Stimulated activated CD4-positive, alpha-beta T cell treated with anti-CD3 and anti-CD28 coated beads, TNF-alpha, amount 100 ng/mL, for 48 hours (primary cell): ENCODE results near the gene TCEAL7.

Experiments
- DNase-seq, 3 donors: peaks; one replicate each; pipeline ENCODE4 v3.0.0-alpha.2; 2020; ENCODE audit warnings: low read depth in 3 of 3

TCEAL7 gene

DNA sequence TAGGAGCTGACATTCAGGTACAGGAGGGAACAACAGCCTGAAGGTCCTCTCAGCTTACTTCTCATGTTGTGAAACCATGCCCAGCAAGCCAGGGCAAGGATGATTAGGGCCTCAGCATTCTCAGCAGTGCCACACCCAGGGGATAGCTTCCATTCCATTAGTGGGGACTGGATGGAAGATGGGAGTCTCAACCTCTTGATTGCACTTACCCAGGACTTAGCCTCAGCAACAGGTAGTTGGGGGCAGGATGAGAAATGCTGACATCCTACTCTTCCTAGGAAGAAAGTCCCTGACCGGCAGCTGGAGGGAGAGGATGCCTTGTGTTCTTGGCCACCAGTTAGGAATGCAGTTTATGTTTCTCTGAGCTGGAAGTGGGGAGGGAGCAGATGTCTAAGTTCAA lies 37.5 kb downstream of the TCEAL7 start:
- no peak for DNase-seq

DNA sequence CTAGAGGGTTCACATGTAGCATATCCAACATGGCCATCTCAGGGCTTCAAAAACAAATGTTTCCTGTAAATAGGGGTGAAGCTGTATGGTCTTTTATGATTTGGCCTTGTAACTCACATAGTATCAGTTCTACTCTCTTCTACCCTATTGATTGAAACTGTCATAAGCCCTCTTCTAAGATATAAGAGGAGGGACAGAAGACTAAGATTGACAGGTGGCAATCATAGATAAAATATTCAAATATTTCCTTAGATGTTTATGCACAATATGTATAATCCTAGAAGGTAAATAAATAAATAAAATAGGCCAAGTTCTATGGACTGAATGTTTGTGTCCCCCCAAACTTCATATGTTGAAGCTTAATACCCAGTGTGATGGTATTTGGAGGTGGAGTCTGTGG lies 39.4 kb downstream of the TCEAL7 start:
- no peak for DNase-seq

DNA sequence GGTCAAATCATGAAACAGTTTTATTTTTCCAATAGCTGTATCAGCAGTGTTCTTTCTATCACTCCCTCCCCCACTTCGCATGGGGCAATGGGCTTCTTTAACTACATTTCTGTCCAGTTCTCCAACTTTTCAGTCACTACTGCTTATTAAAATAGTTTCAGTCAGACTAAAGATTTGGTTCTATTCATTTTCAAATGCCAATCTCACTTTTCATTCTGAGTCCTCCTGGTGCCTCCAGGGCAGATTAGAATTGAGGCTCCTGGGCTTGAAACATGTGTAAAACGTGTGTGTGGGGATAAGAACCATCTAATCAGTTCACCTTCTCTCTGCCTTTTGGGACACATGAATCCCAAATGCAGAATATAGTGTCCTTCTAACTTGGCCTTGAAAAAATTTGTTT lies 42.8 kb downstream of the TCEAL7 start:
- no peak for DNase-seq

DNA sequence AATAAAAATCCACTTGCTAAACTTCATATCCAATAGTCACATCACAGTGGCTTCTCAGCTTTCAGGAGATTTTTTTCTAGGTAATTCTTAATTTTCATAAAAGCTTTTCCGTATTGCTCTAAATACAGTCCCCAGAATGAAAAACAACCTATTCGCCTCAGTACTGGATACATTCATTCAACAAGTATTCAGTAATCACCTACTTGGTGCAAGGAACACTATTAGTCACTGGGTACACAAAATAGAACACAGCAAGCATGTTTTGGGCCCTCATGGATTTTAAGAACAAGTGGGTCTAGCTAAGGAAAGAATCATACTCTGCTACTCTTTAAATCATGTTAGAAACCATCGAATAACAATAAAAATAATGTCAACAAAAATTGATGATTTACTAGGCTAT lies 43.5 kb downstream of the TCEAL7 start:
- DNase-seq = no peak

DNA sequence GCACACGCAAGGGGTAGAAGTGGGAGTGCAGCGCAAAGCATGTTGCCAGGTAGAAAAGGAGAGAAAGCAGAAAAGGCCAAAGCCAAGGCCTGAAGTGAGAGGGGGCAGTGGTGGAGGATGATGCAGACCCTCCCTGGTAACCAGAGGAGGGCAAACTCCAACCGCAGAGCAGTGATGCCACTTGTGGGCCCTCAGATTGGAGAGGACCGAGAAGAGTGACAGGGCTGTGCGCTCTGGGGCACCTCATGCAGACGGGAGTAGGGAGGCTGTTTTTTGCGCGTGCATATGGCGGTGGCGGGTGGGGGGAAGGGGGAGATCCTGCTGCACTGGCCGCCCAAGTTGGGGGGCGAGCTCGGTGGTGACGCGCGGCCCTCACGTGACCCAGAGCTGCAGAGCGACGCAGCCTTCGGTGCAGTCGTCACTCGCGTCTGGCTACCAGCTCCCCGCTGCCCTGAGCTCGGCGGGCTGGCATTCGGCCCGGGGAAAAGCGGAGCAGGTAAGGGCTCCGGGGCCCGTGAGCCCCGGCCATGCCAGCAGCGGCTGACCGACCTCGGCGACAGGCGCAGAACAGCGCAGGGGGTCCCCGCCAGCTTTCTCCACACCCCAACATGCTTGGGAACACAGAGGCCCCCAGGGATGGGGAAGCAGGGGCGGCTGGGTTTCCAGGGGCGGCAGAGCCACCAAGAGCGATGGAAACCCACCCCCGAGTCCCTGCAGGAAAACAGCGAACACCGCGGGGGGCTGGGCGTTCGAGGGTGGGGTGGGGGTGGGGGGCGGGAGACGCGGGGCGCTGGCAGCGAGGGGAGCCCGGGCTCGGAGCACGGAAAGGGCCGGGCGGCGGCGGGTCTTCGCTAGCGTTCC lies 46.3 kb downstream of the TCEAL7 start, which contains the start of gene BEX3:
Gene BEX3, plus strand, starts transcription at position 421 of the 861 bp plus-strand sequence. CDS start 984 bp downstream, outside the sequence.
- no peak for DNase-seq

DNA sequence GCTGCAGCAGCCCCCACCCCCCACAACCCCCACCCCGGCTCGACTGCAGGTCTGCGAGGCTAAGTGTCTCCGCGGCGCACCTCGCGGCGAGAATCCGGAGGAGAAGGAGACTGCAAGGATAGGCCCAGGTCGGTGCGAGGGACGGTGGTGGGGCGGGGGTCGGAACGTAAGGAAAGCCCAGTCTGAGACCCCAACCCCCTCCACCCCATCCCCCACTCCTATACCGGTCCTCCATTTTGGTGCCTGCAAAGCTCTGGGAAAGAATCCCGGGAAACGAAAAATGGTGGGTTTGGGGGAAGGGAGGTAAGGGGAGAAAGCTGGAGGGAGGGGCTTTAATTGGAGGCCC lies 46.9 kb downstream of the TCEAL7 start:
- DNase-seq = no peak

DNA sequence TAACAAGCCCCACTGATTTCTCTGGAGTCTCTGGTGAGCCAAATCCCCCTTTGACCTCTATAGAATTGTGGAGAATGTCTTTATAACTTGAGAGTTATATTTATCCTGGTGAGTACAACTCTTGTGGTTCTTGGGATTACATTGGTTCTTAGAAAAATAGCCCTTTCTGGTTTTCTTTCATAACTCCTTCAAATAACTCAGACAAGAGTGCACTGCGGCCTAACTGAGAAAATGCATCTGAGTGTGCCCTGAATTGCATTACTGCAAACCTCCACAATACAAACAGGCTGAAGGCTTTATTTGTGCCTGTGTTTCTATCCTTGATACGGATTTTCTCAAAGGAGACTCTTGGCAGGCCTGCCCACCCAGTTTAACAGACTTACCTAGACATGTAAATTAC lies 49.0 kb downstream of the TCEAL7 start:
- no peak for DNase-seq
